ENCODE data around the gene SPG7.

The SPG7 gene

GRCh38 chr16:89529097-89529496 is 20.9 kb downstream of the SPG7 start:
- no peak for TF ChIP-seq CTCF (IDR thresholded peaks at IDR 0.05; ENCODE audit: low read depth, low read length, missing control alignments)
- no peak for DNase-seq (ENCODE audit: low read depth)
- H3K4me3 ChIP-seq (ENCODE audit: low read depth, low read length), result no peak overlapping the region

- no peak overlapping the region for H3K4me3 ChIP-seq (ENCODE audit: low read depth, low read length)
- TF ChIP-seq CTCF (IDR thresholded peaks at IDR 0.05; ENCODE audit: low read depth, low read length, missing control alignments), result no peak
- DNase-seq (ENCODE audit: low read depth), result no peak
These were observed 22.5 kb downstream of the SPG7 start for GRCh38 chr16:89530401-89531381.

DNA sequence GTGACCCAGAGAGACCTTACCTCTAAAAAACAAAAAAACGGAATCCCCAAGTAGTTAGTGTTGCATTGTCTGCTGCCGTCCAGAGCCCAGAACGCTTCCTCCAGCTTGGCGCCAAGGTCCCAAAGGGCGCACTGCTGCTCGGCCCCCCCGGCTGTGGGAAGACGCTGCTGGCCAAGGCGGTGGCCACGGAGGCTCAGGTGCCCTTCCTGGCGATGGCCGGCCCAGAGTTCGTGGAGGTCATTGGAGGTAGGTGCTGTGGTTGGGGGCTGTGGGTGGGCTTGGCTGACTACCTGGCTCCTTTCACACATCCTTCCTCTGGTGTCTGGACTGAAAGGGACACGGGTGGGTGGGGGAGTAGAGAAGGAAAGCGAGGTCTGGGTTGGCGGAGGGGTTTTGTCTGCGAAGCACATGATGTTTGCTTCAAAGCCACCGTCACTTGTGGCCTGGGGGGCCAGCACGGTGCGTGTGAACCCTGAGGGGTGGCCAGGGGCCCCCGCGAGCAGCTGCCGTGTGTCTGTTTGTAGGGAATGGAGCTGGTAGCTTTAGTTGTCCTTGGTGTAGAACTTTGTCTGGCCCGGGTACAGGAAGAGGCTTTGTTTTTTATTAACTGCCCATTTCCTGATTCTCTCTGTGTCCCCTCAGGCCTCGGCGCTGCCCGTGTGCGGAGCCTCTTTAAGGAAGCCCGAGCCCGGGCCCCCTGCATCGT is 23.8 kb downstream of the SPG7 start:
- no peak overlapping the region for H3K4me3 ChIP-seq (ENCODE audit: low read depth, low read length)
- no peak for TF ChIP-seq CTCF (IDR thresholded peaks at IDR 0.05; ENCODE audit: low read depth, low read length, missing control alignments)
- no peak for DNase-seq (ENCODE audit: low read depth)

- H3K4me3 ChIP-seq (ENCODE audit: low read depth, low read length), result no peak overlapping the region
- no peak for TF ChIP-seq CTCF (IDR thresholded peaks at IDR 0.05; ENCODE audit: low read depth, low read length, missing control alignments)
- DNase-seq (ENCODE audit: low read depth), result no peak
These were observed 26.1 kb downstream of the SPG7 start for GRCh38 chr16:89534252-89534756.

DNA sequence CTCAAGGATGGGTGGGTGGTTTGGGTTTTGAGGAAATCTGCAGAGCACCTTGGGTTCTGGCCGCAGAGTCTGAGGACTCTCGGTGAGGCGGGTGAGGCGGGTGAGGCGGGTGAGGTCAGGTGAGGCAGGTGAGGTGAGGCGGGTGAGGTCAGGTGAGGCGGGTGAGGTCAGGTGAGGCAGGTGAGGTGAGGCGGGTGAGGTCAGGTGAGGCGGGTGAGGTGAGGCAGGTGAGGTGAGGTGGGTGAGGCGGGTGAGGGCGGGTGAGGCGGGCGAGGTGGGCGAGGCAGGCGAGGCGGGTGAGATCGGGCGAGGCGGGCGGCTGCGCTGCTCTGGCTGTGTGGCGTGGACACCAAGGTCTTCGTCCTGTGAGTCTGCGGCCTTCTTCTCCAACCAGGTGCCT is 28.2 kb downstream of the SPG7 start:
- H3K4me3 ChIP-seq (ENCODE audit: low read depth, low read length), result no peak overlapping the region
- DNase-seq (ENCODE audit: low read depth), result no peak
- TF ChIP-seq CTCF (IDR thresholded peaks at IDR 0.05; ENCODE audit: low read depth, low read length, missing control alignments), result no peak

DNA sequence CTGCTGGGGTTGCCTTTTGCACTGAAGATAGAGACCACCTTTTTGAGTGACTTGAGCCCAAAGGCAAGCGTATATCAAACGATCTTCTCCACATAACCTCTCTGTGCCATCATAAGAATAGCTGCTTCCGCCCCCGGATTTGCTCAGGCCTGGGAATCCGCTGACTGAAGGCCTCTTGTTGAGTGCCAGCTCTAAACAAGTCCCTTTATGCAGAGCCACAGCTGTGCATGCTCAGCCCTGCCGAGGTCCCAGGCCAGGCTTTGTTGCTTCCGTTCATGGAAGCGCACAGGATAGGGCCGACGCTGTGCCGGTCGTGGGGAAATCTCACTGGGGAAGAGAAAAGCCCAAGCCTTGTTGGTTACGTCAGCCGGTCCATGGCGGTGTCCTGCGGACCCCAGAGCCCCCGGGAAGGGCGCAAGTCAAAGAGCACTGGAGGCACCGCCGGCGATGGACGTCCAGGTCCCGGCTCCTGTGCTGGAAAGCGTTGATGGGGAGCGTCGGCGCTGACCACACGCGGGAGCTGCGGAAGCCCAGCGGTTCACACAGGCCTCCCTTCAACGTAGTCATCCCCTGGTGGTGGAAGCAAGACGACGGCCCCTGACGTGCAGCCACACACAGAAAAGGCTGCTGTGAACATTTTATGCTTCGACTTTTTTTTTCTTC is 28.8 kb downstream of the SPG7 start:
- H3K4me3 ChIP-seq (ENCODE audit: low read depth, low read length), result no peak overlapping the region
- DNase-seq (ENCODE audit: low read depth), result no peak
- TF ChIP-seq CTCF (IDR thresholded peaks at IDR 0.05; ENCODE audit: low read depth, low read length, missing control alignments), result no peak
